NB4 (cell line): ENCODE data around the gene TMEFF1.

Experiments used
- DNase-seq: peaks from one replicate; pipeline ENCODE4 v3.0.0; 2010; ENCODE audit warnings: low read depth
- H3K4me3 ChIP-seq: one replicate; pipeline ENCODE4 v1.5.1; 2011; ENCODE audit warnings: mild to moderate bottlenecking, low read depth, low read length, moderate library complexity
- MYC ChIP-seq: IDR thresholded peaks from 2 replicates; pipeline ENCODE4 v1.6.1; 2011; ENCODE audit warnings: low read depth, low read length
- POLR2A ChIP-seq: IDR thresholded peaks from 2 replicates; pipeline ENCODE4 v1.6.1; 2011; ENCODE audit warnings: mild to moderate bottlenecking; ENCODE audit not compliant: insufficient read length; ENCODE audit errors: extremely low read depth
- TF ChIP-seq, protein P1 (sequence below): IDR thresholded peaks from one replicate; pipeline ENCODE4 v1.5.1; 2012; ENCODE audit warnings: low read depth, low read length
- TF ChIP-seq, protein P2 (sequence below): IDR thresholded peaks from 2 replicates; pipeline ENCODE4 v1.6.1; 2011; ENCODE audit warnings: low read depth, low read length

TMEFF1 gene

DNA sequence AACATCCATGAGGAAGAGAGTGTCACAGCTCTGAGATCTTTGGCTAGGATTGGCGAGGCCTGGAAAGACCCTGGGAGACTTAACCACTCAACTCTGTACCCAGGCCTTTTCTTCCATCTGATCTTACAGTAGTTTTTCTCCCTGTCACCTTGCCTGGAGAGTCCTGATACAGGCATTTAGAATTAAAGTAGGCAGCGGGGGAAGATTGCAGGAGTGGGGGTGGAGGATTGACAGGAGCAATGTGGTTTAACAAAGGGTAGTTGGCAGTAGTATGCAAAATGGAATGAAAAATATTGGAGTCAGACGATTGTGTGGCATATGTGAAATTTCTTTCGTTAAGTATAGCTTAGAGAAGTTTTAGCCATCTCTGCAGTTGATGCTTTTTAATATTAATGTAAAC, 16.9 kb downstream of the TMEFF1 start:
- no peak for DNase-seq
- TF ChIP-seq MYC (no peak), POLR2A (no peak)
- TF ChIP-seq, protein P1, sequence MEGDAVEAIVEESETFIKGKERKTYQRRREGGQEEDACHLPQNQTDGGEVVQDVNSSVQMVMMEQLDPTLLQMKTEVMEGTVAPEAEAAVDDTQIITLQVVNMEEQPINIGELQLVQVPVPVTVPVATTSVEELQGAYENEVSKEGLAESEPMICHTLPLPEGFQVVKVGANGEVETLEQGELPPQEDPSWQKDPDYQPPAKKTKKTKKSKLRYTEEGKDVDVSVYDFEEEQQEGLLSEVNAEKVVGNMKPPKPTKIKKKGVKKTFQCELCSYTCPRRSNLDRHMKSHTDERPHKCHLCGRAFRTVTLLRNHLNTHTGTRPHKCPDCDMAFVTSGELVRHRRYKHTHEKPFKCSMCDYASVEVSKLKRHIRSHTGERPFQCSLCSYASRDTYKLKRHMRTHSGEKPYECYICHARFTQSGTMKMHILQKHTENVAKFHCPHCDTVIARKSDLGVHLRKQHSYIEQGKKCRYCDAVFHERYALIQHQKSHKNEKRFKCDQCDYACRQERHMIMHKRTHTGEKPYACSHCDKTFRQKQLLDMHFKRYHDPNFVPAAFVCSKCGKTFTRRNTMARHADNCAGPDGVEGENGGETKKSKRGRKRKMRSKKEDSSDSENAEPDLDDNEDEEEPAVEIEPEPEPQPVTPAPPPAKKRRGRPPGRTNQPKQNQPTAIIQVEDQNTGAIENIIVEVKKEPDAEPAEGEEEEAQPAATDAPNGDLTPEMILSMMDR = no peak
- TF ChIP-seq, protein P2, sequence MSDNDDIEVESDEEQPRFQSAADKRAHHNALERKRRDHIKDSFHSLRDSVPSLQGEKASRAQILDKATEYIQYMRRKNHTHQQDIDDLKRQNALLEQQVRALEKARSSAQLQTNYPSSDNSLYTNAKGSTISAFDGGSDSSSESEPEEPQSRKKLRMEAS = no peak
- H3K4me3 ChIP-seq = no peak overlapping the region

DNA sequence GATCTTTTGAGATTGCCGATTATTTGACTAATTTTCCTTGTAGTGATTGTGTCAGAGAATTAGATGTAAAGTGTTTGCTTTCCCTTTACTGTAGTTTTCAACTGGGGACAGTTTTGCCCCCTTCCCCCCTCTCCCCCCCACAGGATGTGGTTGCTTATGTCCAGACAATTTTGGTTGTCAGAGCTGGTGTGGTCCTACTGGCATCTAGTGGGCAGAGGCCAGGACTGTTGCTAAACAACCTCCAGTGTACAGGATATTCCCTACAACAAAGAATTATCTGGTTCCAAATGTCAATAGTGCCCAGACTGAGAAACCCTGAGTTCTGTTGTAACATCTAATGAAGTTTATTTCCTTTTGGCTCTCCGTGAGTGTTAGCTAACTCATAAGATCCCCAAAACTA, 20.0 kb downstream of the TMEFF1 start:
- H3K4me3 ChIP-seq = no peak overlapping the region
- DNase-seq = peak; percentile 63

DNA sequence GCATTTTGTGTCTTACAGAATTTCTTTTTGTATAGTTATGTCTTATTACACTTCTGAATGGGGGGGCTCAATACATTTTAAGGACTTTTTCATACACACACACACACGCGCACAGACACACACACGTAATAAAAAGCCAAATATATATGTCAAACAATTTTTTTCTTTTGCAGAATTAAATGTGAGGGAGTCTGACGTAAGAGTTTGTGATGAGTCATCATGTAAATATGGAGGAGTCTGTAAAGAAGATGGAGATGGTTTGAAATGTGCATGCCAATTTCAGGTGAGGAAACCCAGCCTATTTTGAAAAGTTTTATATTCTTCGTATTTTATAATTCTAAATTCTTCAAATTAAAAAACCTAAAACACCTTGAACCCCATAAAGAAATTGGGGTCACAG, 25.6 kb downstream of the TMEFF1 start:
- TF ChIP-seq POLR2A (no peak), MYC (no peak)
- TF ChIP-seq, protein P2 = no peak
- TF ChIP-seq, protein P1 = no peak
- DNase-seq = peak; percentile 34
- no peak overlapping the region for H3K4me3 ChIP-seq

More for the DNA sequence above, 20.0 kb downstream of the TMEFF1 start:
- TF ChIP-seq, protein P2 = no peak
- TF ChIP-seq POLR2A = no peak
- TF ChIP-seq, protein P1 = no peak
- TF ChIP-seq MYC = no peak

DNA sequence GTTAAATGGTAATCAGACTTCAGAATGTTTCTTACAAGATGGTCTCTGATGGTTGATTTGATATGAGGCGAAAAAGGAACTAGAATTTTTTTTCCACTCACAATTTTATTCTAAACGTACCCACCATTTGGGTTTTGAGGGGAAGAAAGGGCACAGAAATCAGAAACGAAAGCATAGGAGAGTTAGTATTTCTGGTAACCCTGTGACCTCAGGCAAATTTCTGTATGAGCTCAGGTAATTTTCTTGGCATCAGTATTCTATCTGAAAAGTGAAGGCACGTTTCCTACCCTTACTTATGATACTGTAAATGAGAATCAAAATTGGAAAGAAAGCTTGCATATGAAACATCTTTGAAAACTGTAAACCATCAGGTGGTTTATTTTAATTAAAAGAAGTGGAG, 26.5 kb downstream of the TMEFF1 start:
- DNase-seq = no peak
- TF ChIP-seq, protein P1 = no peak
- TF ChIP-seq POLR2A (no peak), MYC (no peak)
- TF ChIP-seq, protein P2 = no peak
- H3K4me3 ChIP-seq = no peak overlapping the region

DNA sequence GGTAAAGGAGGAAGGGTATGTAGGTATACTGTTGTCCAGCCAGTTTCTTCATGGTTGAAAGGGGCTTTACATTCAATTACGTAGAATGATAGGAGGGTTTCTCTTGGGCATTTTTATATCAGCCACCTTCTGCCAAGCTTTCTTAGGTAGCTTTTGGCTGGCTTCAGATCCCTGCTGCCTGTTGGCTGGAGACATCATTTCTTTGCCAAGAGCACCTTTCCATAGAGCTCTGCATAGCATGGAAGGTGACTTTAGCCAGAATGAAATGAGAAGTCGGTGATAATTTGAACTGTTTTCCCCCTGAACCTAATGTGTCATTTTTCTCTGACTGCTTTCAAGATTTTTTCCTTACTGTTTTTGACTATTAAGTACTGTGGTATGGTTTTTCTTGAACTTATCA, 26.9 kb downstream of the TMEFF1 start:
- no peak for DNase-seq
- H3K4me3 ChIP-seq = no peak overlapping the region
- TF ChIP-seq, protein P1 = no peak
- TF ChIP-seq, protein P2 = no peak
- no peak for TF ChIP-seq POLR2A
- no peak for TF ChIP-seq MYC
